Right lobe of liver (tissue), 6 donors: ENCODE results near the gene EPO. TPM values are rescaled to one million over a fixed set of nuclear protein-coding genes. Genes with fewer than 3 reads are reported as not detected.

ENCODE experiments used
- ATAC-seq, 4 donors: fragments of 200-7000 bp; cut with Tn5 transposase; one replicate each; pipeline ENCODE4 v1.9.1; 2020; ENCODE audit warnings: mild to moderate bottlenecking in 4 of 4, moderate library complexity in 4 of 4
- DNase-seq, 3 donors: peaks; one replicate each; pipeline ENCODE4 v3.0.0-alpha.2; 2020
- H3K27ac ChIP-seq, 3 donors: fragments of 200-600 bp; one replicate each; pipeline ENCODE4 v1.8.0; 2022
- H3K27me3 ChIP-seq, 2 donors: fragments of 200-600 bp; one replicate each; pipeline ENCODE4 v1.8.0; 2022
- H3K36me3 ChIP-seq, 4 donors: fragments of 200-600 bp; sonication (generic) in 1 of 4; one replicate each; pipeline versions ENCODE4 v1.5.1 to v1.8.0; 2017 to 2022; ENCODE audit warnings: control low read depth in 1 of 4
- H3K4me1 ChIP-seq, 4 donors: fragments of 200-600 bp; sonication (generic) in 1 of 4; one replicate each; pipeline versions ENCODE4 v1.5.1 to v1.8.0; 2017 to 2022; ENCODE audit warnings: control low read depth in 1 of 4
- H3K4me3 ChIP-seq, 3 donors: fragments of 200-600 bp; one replicate each; pipeline ENCODE4 v1.8.0; 2022
- H3K9me3 ChIP-seq, 4 donors: fragments of 200-600 bp; sonication (generic) in 1 of 4; one replicate each; pipeline versions ENCODE4 v1.5.1 to v1.8.0; 2017 to 2022; ENCODE audit warnings: control low read depth in 1 of 4
- CTCF ChIP-seq, 4 donors: fragments of 200-600 bp in 3 of 4; fragments of 450-650 bp in 1 of 4; IDR thresholded peaks; one replicate each; pipeline versions ENCODE4 v1.5.1 to v1.8.0; 2016 to 2022; ENCODE audit warnings: antibody characterized with exemption in 4 of 4, mild to moderate bottlenecking in 2 of 4
- POLR2A ChIP-seq: fragments of 450-650 bp; IDR thresholded peaks from one replicate; pipeline ENCODE4 v1.6.1; 2017; ENCODE audit warnings: antibody characterized with exemption, mild to moderate bottlenecking
- WGBS: methylation state at CpG from one replicate; pipeline ENCODE4 v1.1.6; 2018; ENCODE audit warnings: low coverage, low lambda C conversion rate; ENCODE audit not compliant: insufficient coverage; ENCODE audit errors: missing lambda C conversion rate; 5-methylcytosine and 5-hydroxymethylcytosine counted together
- intact Hi-C, 2 donors: fragments of 100-400 bp; cut with DNase I; formaldehyde crosslinking; loops; one replicate each; pipeline versions ENCODE4 v1.11.2 to v1.14.1; 2022
- total RNA-seq, 6 experiments: library from RNA; depleted of rRNA in 2 of 6; stranded (reverse); fragments of >200 nt in 2 of 6; fragmentation: NEBNext Ultra II Directional in 3 of 6; extraction: Animal tissue kit (Norgen Biotek cat#: 25700) in 3 of 6; gene quantifications; one replicate each; pipeline versions ENCODE4 v1.1.0 to v1.2.4, GENCODE V29; 2016 to 2023
- donor health status: DM: no; HTN: yes; CAD: no.
- donor health status: DM: no; HTN: no; CAD: no.
- donor health status: DM: no; HTN: no; CAD: no.
- donor health status: DM: no; HTN: yes; CAD: no.
- donor health status: DM: no; HTN: yes; CAD: no.

EPO gene
- total RNA-seq, 6 experiments from 2014 or later, result 0.20 to 84.5 (median 12.7) TPM

DNA sequence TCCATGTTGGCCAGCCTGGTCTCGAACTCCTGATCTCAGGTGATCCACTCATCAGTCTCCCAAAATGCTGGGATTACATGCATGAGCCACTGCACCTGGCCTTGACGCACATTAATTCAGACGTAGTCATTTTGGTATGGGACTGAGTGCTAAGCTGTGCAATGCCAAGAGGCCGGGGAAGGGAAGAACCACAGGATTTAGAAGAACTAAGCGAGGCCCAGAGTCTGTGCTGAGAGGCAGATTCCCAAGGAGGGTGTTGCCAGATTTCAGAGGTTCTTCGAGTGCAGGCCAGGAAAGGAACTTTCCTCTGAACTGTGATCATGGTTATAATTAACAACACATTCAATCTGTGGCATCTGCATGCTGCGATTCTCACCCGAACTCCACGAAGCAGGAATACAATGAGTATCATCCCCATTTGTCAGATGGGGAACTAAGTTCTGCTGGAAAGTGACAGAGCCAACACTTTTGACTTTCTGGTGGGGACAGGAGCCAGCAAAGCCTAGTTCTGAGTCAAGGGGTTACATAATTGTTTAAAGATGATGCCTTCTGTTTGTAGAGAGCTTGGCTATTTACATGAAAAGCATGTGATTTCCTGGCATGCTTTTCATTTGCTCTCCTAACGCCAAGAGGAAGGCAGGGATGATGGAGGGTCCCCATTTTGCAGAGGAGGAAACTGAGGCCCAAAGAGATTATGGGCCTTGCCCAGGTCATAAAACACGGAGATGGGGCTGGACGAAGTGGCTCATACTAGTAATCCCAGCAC is 6.9 kb downstream of the EPO start:
- Histone ChIP-seq H3K9me3 (no peaks in the 10 kb centered on the region), H3K36me3 (no peaks in the 10 kb centered on the region), H3K4me1 (peaks cover 0 to 33% (median 15%) of the 10 kb centered on the region in 4 donors), H3K27ac (peak overlapping the region in 1 of 3 donors; percentile 16), H3K27me3 (no peaks in the 10 kb centered on the region), H3K4me3 (no peak overlapping the region)
- WGBS, result 35% methylated on average over 10 of the region's 12 CpGs
- TF ChIP-seq CTCF (IDR thresholded peaks at IDR 0.05), result no peak
- no peak for TF ChIP-seq POLR2A
- peak; percentile 36 to 56 (median 42) for ATAC-seq
- DNase-seq, result peak in 1 of 3 donors; percentile 67
- intact Hi-C loops, result no loop called here

- no peak overlapping the region for H3K4me3 ChIP-seq
- ATAC-seq (no peak), DNase-seq (no peak)
- TF ChIP-seq POLR2A (no peak), CTCF (IDR thresholded peaks at IDR 0.05) (no peak)
- 82% methylated on average over 4 of the region's 8 CpGs for WGBS
- no peaks in the 10 kb centered on the region for H3K9me3 ChIP-seq
- intact Hi-C loops, result no loop called here
- no peaks in the 10 kb centered on the region for H3K27me3 ChIP-seq
- H3K36me3 ChIP-seq, result no peaks in the 10 kb centered on the region
- H3K27ac ChIP-seq, result no peak overlapping the region
- peaks cover 0 to 25% (median 11%) of the 10 kb centered on the region in 4 donors for H3K4me1 ChIP-seq
Measured at GRCh38 chr7:100728196-100728595, 7.9 kb downstream of the EPO start.

- TF ChIP-seq POLR2A (no peak), CTCF (IDR thresholded peaks at IDR 0.05) (no peak)
- DNase-seq (no peak), ATAC-seq (no peak)
- intact Hi-C loops, result no loop called here
- Histone ChIP-seq H3K4me3 (no peak overlapping the region), H3K27me3 (no peaks in the 10 kb centered on the region), H3K36me3 (no peaks in the 10 kb centered on the region), H3K9me3 (no peaks in the 10 kb centered on the region), H3K4me1 (peaks cover 0 to 7% (median 2%) of the 10 kb centered on the region in 4 donors), H3K27ac (no peak overlapping the region)
- WGBS, result 16% methylated on average over 2 of the region's 3 CpGs
Measured at GRCh38 chr7:100730136-100730800, 10.0 kb downstream of the EPO start.

GRCh38 chr7:100731937-100732636 is 11.8 kb downstream of the EPO start:
- H3K9me3 ChIP-seq, result no peaks in the 10 kb centered on the region
- TF ChIP-seq CTCF (IDR thresholded peaks at IDR 0.05), result no peak
- no peaks in the 10 kb centered on the region for H3K36me3 ChIP-seq
- H3K27me3 ChIP-seq, result no peaks in the 10 kb centered on the region
- intact Hi-C loops, result no loop called here
- ATAC-seq (no peak), DNase-seq (no peak)
- no peak overlapping the region for H3K27ac ChIP-seq
- H3K4me1 ChIP-seq, result peaks cover 0 to 2% (median under 1%) of the 10 kb centered on the region in 4 donors
- WGBS, result 89% methylated on average over 9 of the region's 11 CpGs
- H3K4me3 ChIP-seq, result no peak overlapping the region
